Glomerular visceral epithelial cell (primary cell): ENCODE measurements around the gene STX19.

ENCODE experiments used
- DNase-seq: peaks from one replicate; pipeline ENCODE4 v3.0.0-alpha.2; 2016; ENCODE audit errors: extremely low spot score

Gene STX19

GRCh38 chr3:94036909-94037507 is 8.6 kb upstream of the STX19 start:
- DNase-seq, result peak; percentile 16

GRCh38 chr3:94026623-94027022 is 1.8 kb downstream of the STX19 start:
- DNase-seq, result no peak

GRCh38 chr3:94024385-94024784 is 4.0 kb downstream of the STX19 start:
- no peak for DNase-seq

DNA sequence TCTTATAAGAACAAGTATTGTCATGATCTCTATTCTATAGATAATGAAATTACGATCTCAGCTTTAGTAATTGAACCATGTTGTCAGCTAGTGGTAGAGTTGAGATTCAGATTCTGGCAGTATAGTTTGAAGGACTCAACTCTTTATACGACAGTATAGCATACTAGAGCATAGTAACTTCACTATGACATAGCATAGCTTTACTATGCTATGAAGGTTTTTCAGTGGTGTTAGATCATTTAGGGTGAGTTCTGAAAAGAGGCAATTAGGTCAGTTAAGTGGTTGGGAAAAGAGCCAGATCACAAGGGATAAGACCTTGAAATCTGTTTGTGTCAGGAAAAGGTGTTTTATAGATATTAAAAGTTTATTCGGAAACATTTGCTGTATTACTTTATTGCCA is 8.1 kb downstream of the STX19 start:
- no peak for DNase-seq

DNA sequence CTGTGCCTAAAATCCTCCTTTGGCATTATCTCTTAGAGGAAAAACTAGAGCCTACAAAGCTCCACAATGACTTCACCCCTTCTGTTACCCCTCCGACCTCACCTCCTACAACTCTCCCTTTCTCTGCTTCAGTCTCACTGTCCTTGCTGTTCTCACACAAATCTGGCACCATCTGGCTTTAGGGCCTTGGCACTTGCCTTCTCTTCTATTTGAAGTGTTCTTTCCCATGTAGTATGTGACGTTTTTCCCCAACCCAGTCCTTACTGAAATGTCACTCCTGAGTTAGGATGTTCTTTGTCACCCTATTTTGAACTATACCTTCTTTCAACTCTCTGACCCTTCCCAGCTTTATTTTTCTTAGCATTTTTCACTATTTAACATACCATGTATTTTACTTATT is 8.7 kb downstream of the STX19 start:
- no peak for DNase-seq

GRCh38 chr3:94015025-94015424 is 13.4 kb downstream of the STX19 start:
- no peak for DNase-seq

- DNase-seq, result no peak
Measured at GRCh38 chr3:94012185-94012584, 16.2 kb downstream of the STX19 start.

DNA sequence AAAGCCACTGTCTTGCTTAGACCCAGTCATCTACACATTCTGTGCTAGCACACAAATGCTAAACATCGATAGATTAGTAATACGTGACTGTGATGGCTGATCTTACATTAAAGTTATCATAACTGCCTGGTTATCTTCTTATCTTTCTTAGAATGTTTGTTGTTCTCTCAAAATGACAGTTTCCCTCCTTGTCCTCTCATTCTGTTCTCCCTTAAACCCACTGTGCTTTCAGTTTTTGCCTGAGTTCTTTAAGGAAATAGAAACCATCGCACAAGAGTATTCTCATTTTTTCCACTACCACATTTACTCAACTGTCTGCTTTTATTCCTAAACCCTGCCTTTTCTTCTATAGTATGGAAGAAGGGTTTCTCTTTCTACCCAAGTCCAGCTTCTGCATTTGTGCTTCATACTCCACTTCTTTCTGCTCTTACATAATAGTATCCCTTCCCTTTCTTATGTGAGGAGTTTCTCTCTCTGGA is 17.1 kb downstream of the STX19 start:
- DNase-seq, result no peak

DNA sequence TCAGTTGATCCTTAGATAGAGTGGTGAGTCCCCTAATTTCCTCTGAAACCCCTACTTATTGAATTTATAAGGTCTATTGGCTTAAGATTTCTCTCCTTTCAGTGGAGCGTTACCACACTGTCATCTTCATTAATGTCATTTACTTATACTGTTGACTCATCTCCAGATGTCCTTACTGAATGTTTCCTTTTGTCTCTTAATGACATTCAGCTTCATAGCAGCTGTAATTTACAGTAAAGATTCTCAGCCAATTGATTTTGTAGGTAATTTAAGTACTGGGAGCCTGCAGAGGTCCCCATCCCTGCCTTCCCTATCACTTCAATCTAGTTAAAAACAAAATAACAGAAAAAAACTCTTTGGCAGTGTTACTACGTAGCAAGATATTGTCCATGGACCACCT is 18.8 kb downstream of the STX19 start:
- no peak for DNase-seq

DNA sequence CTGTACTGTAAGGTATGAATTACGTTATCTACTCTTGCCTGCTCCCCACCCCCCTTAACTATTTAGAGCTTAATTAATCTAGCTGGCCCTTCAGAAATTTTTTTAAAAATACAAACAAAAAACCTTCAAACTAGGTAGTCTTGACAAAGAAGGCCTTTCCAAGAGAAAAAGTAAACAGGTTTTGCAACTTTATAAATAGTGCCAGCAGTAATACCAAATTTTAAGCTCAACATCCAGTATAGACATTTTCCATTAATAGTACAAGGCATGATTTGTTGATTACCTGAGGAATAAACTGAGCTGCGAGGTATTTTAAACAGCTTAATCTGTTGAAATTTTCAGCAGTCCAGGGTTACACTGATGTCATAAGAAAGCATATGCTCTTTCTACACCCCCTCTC is 20.1 kb downstream of the STX19 start:
- no peak for DNase-seq

DNA sequence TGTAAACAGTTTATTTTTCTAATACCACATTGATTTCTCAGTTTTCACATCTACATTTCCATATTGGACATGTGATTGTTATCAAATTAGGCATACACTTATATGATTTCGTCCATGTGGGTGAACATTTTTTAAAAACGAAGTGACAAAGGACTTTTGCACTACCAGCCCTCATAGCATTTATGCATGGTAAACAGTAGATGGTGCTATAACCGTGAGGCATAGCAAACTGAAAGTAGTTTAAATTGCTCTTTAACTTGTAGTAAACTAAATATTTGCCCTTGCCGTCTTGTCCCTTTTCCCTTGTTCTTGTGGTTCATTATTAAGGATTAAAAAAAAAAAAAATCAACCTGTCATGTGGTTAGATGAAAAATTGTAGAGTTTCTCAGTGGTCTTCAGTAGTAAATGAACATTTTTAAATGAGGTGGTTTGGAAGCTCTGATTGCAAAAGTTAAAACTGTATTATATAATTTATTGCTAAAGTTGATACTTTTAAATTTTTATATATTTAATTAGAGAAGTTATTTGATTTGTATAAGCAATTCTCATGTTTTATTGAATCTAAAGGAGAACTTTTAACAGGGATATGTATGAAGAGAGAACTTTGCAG is 24.0 kb downstream of the STX19 start:
- DNase-seq, result peak; percentile 53

GRCh38 chr3:94001827-94002495 is 26.4 kb downstream of the STX19 start:
- DNase-seq, result no peak

DNA sequence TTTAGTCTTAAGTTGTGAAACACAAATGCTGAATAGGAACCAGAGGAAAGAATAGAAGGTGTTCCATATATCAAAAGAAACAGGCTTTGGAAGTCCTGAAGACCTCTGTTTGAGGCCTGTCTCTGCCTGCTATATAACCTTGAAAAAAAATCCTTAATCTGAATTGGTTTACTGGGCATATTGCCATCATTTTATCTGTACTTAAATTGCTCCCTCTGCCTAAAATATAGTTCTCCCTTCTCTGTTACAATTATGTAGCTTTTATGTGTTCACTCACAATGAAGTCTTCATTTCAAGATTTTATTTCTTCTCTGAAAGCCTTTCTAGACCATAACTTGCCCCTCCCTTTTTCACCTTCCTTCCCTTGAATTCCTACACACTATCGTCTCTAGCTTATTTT is 27.2 kb downstream of the STX19 start:
- DNase-seq, result no peak

DNA sequence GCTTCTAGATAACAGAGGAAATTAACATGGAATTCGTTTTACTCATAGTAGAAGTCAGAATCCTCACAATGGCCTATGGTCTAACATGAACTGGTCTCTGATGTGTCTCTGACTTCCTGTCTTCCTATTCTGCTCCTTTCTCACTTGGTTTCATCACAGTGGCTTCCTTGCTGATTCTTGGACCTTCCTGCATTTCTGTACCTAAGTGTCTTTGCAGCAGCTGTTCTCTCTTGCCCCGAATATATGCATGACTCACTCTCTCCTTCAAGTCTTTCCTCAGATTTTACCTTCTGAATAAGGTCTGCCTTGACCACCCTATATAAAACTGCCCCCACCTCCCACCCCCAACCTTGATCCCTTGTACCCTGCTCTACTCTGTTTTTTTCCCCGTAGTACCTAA is 34.3 kb downstream of the STX19 start:
- no peak for DNase-seq

DNA sequence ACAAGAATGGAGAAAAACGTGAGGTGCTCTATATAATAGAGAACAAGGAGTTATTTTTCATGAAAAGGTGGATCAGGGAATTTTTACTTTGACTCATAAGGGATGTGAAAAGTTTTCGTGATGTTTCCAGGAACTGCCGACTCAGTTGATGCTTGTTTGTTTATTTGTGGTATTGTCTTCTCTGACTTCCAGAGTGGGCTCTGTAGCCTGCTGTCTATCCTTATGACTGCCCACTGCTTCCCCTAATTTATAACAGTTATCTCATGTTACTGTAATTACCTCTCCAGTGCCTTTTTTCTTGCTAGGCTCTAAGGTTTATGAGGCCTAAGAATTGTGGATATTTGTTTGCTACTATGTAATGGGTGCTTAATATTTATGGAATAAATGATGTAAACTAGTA is 36.2 kb downstream of the STX19 start:
- DNase-seq, result no peak

GRCh38 chr3:93991631-93992030 is 36.8 kb downstream of the STX19 start:
- no peak for DNase-seq

DNA sequence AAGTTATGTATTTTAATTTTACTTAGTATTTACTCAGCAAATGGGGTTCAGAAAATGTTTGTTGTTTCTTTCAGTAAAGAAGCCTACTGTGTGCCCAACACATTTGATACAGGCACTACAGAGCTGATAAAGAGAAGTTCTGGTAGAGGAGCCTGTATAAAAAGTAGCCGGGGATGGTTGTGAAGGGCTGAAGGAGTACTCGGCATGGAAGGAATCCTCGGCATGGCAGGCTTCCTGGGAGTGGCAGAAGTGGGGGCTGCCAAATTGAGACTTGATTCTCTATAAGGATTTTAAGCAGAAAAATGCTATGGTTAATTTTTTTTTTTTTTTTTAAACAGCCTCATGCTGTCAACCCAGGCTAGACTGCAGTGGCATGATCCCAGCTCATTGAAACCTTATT is 39.2 kb downstream of the STX19 start:
- DNase-seq, result no peak

GRCh38 chr3:93988764-93989163 is 39.6 kb downstream of the STX19 start:
- no peak for DNase-seq

- no peak for DNase-seq
Measured at GRCh38 chr3:93988283-93988682, 40.1 kb downstream of the STX19 start.

DNA sequence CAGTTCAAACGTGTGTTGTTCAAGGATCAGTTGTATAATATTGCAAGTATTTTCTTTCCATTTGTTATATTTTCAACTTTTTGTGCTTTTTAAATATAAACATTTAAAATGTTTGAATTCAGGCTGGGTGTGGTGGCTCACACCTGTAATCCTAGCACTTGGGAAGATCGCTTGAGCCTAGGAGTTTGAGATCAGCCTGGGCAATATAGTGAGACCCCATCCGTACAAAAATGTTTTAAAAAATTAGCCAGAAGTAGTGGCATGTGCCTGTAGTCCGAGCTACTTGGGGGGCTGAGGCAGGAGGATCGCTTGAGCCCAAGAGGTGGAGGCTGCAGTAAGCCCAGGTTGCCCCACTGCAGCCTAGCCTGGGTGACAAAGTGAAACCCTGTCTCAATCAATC is 43.8 kb downstream of the STX19 start:
- DNase-seq, result no peak

DNA sequence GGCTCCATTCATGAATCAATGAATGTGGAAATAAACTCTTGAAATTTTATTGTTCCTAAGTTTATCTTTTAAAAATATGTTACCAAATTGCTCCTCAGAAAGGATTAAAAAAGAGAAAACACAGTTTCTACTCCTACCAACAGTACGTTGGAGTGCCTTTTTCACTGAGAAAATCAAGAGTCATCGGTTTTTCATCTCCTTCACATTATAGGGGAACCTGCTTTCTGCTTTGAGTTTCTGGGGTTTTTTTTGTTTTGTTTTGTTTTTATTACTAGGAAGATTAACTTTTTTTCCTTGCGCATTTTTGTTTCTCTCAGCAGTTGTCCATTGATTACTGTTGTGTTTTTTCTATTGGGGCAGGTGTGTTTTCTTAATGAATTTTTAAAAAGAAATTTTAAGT is 45.0 kb downstream of the STX19 start:
- no peak for DNase-seq

- DNase-seq, result no peak
Measured at GRCh38 chr3:93981649-93982048, 46.7 kb downstream of the STX19 start.
